A549 (cell line): ENCODE measurements around the gene FHIT.

Source experiments
- ESRRA ChIP-seq: fragments of 150-350 bp; IDR thresholded peaks from 2 replicates; pipeline ENCODE4 v1.6.1; 2014; ENCODE audit warnings: mild to moderate bottlenecking, low read length, borderline replicate concordance
- HOXA7 ChIP-seq: fragments of 250-450 bp; sonication (Bioruptor Pico); IDR thresholded peaks from 2 replicates; pipeline ENCODE4 v1.5.0; 2020; ENCODE audit warnings: mild to moderate bottlenecking, moderate library complexity
- KDM1A ChIP-seq: fragments of 200-600 bp; sonication (generic); IDR thresholded peaks from 2 replicates; pipeline ENCODE4 v1.6.1; 2016; ENCODE audit warnings: low read depth, mild to moderate bottlenecking
- MAX ChIP-seq: IDR thresholded peaks from 2 replicates; pipeline ENCODE4 v1.6.1; 2012
- POLR2A ChIP-seq: IDR thresholded peaks from 2 replicates; pipeline ENCODE4 v1.6.1; 2012; ENCODE audit warnings: mild to moderate bottlenecking, low read length
- TF ChIP-seq, protein P1 (sequence below): fragments of 450-650 bp; IDR thresholded peaks from 2 replicates; pipeline ENCODE4 v1.6.1; 2014; ENCODE audit warnings: antibody characterized with exemption
- TF ChIP-seq, protein P2 (sequence below): fragments of >200 bp; sonication (Bioruptor Twin); formaldehyde crosslinking; IDR thresholded peaks from 3 replicates; pipeline ENCODE4 v1.5.1; 2016
- TF ChIP-seq, protein P3 (sequence below): fragments of 200-600 bp; sonication (generic); IDR thresholded peaks from 2 replicates; pipeline ENCODE4 v1.6.1; 2016; ENCODE audit warnings: antibody characterized with exemption, mild to moderate bottlenecking, moderate library complexity

GRCh38 chr3:59938828-59939227, 1312.4 kb downstream of the FHIT start:
- TF ChIP-seq, protein P1, sequence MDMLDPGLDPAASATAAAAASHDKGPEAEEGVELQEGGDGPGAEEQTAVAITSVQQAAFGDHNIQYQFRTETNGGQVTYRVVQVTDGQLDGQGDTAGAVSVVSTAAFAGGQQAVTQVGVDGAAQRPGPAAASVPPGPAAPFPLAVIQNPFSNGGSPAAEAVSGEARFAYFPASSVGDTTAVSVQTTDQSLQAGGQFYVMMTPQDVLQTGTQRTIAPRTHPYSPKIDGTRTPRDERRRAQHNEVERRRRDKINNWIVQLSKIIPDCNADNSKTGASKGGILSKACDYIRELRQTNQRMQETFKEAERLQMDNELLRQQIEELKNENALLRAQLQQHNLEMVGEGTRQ, result no peak
- TF ChIP-seq, protein P2, sequence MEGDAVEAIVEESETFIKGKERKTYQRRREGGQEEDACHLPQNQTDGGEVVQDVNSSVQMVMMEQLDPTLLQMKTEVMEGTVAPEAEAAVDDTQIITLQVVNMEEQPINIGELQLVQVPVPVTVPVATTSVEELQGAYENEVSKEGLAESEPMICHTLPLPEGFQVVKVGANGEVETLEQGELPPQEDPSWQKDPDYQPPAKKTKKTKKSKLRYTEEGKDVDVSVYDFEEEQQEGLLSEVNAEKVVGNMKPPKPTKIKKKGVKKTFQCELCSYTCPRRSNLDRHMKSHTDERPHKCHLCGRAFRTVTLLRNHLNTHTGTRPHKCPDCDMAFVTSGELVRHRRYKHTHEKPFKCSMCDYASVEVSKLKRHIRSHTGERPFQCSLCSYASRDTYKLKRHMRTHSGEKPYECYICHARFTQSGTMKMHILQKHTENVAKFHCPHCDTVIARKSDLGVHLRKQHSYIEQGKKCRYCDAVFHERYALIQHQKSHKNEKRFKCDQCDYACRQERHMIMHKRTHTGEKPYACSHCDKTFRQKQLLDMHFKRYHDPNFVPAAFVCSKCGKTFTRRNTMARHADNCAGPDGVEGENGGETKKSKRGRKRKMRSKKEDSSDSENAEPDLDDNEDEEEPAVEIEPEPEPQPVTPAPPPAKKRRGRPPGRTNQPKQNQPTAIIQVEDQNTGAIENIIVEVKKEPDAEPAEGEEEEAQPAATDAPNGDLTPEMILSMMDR, result no peak
- TF ChIP-seq KDM1A (no peak), HOXA7 (CRISPR knock-in tag) (no peak), POLR2A (no peak), ESRRA (no peak), MAX (no peak)
- TF ChIP-seq, protein P3, sequence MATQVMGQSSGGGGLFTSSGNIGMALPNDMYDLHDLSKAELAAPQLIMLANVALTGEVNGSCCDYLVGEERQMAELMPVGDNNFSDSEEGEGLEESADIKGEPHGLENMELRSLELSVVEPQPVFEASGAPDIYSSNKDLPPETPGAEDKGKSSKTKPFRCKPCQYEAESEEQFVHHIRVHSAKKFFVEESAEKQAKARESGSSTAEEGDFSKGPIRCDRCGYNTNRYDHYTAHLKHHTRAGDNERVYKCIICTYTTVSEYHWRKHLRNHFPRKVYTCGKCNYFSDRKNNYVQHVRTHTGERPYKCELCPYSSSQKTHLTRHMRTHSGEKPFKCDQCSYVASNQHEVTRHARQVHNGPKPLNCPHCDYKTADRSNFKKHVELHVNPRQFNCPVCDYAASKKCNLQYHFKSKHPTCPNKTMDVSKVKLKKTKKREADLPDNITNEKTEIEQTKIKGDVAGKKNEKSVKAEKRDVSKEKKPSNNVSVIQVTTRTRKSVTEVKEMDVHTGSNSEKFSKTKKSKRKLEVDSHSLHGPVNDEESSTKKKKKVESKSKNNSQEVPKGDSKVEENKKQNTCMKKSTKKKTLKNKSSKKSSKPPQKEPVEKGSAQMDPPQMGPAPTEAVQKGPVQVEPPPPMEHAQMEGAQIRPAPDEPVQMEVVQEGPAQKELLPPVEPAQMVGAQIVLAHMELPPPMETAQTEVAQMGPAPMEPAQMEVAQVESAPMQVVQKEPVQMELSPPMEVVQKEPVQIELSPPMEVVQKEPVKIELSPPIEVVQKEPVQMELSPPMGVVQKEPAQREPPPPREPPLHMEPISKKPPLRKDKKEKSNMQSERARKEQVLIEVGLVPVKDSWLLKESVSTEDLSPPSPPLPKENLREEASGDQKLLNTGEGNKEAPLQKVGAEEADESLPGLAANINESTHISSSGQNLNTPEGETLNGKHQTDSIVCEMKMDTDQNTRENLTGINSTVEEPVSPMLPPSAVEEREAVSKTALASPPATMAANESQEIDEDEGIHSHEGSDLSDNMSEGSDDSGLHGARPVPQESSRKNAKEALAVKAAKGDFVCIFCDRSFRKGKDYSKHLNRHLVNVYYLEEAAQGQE, result no peak
